GM19397 (cell line): ENCODE data around the gene ANKRD44.
A peak's percentile ranks its signal among the peaks of the same experiment; 100 is the strongest.
"Not testable (repeated sequence)": the region's sequence is repeated elsewhere in the genome, so short reads cannot be mapped to it uniquely, and the experiment has no call there.

ENCODE experiments used
- ATAC-seq: cut with Tn5 transposase; IDR thresholded peaks from one replicate; pipeline ENCODE4 v1.9.1; 2021; ENCODE audit warnings: mild to moderate bottlenecking, moderate library complexity; ENCODE audit not compliant: unreplicated experiment

The ANKRD44 gene

DNA sequence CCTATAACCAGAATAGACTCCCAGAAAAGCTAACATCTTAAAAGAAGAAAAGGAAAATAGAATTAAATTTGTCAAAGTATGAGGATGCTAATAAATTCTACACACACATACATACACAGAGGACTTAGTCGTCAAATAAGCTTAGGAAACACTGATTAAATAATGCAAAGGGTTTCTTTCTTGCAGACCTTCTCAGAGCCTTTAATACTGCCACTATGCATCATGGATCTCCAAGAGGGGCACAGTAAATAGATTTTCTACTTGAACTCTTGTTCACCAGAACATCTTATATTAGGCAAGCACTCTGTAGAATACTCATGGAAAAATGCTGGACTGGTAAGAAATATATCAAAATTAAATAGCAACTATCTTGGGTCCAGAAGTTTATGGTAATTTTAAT, 69.4 kb downstream of the ANKRD44 start:
- no peak for ATAC-seq

DNA sequence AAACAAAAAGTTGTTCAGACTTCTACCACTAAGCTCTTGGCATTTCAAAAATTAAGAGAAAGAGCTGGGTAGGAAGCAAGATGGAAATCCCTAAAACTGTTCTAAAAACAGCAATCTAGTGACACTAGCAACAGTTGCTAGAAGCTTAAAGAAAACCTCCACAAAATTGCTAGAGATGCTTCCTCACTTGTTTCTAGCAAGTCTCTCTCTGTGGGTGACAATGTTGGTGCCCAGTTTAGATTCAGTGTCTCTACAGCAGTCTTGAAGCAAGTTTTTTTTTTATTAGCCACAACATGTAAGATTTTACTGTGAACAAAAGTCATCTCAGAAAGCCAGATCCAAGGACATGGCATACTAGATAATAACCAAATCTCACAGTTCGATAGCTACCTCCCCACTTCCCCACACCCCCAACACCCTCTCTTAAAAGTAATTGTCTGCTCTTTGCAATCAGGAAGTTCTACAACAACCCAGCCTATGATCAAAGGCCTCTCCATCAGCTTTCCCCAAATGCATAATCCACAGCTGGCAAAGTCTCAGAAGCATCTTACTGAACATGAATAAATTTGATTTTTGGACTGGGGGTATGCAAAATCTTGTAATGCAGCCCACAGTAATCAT, 70.0 kb downstream of the ANKRD44 start:
- no peak for ATAC-seq

DNA sequence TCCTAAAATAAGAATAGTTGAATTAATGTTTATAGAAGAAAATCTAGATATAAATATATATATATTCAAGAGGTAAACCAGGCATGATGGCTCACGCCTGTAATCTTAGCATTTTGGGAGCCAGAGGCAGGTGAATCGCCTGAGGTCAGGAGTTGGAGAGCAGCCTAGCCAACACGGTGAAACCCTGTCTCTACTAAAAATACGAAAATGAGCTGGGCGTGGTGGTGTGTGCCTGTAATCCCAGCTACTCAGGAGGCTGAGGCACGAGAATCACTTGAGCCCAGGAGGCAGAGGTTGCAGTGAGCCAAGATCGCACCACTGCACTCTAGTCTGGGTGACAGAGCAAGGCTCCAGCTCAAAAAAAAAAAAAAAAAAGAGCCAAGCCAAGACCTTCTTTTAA, 70.6 kb downstream of the ANKRD44 start:
- not testable (repeated sequence) for ATAC-seq

DNA sequence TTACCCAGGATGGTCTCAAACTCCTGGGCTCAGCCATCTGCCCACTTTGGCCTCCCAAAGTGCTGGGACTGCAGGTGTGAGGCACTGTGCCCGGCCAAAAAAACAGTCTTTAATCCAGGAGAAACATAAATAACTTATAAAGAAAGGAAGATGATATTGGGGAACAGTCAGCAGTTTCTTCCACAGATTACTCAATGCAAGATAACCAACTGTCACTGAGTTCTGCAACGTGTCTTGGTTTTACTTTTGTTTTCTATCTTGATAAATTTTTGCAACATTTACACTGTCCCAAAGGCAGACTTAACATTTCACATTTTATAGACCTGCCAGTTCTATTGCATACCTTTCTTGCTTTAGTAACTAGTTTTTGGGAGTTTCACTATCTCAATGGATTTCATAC, 71.1 kb downstream of the ANKRD44 start:
- ATAC-seq: peak; percentile 45

DNA sequence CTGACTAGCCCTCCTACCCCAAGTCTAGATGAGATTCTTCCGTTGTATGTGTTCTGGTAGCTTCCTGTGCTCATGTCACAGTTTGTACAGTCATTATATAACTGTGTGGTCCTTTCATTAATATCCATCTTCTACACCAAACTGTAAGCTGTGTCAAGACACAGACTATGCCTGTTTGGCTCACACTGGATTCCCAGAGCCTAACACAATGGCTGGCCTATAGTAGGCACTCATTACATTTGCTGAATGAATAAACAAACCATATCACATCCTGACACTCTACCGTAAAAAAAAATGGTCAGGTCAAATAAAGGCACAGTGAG, 72.6 kb downstream of the ANKRD44 start:
- no peak for ATAC-seq

DNA sequence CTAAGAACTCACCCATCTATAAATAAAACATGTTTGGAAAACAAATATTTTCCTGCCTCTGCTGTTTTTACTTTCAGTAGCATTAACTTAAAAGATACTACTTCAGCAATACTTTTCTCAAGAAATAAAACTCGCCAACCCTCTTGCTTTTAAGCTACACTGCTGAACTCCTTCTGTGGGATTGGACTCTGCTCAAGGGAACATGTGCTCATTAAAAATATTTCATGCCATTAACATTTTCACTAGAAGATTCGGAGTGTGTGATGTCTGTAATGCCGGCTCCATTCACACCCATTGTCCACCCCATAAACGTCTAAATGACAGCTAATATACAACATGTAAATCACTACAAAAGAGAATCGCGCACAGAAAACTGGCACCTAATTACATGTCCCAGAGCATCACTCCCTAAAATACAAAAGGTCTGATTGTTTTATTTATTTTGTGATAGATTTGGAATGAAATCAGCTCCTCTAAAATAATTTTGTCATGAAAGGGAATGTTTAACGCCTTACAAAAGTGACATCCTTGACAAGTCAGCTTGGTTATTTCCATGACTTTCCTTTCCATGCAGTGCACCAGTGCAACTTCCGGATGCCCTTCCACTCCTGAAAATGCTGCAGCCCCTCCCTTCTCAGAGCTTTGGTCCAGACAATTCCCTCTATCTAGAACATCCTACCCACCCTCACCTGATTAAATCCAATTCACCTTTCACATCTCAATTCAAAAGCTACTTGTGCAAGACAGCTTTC, 73.1 kb downstream of the ANKRD44 start:
- no peak for ATAC-seq

DNA sequence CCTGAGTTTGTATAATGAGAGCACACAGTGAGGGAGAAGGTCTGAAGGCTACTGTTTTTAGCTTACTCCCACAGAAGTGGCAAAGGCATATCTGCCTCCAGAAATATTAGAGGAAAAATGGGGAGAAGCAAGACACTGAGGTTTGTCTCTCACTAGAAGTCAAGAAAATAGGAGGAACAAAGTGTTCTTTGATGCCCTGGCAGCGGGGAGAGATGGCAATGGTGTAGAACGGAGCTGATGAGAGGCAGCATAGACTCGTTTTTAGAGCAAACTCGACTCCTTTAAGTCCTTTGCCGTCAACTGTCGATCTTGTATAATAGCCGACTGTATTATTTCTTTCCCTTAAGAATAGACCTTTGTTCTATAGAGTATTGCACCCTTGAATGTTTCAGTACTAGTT, 73.8 kb downstream of the ANKRD44 start:
- no peak for ATAC-seq

DNA sequence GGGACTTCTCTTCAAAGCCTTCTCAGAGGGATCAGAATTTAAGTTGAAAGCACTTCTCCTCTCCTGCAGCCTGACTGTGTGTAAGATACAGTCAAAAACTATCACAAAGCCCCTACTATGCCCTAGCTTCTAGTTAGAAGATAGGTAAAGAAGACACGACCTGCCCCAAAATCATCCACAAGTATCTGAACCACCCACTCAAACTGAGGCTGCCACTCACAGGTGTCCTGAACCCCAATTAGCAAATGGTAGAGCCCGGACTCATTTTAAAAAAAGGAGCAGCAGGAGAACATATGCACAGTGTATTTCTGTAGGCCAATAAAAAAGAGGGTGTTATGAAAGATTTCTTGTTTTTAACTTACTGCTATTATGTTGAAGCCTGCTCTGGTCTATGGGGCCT, 74.4 kb downstream of the ANKRD44 start:
- ATAC-seq: no peak

DNA sequence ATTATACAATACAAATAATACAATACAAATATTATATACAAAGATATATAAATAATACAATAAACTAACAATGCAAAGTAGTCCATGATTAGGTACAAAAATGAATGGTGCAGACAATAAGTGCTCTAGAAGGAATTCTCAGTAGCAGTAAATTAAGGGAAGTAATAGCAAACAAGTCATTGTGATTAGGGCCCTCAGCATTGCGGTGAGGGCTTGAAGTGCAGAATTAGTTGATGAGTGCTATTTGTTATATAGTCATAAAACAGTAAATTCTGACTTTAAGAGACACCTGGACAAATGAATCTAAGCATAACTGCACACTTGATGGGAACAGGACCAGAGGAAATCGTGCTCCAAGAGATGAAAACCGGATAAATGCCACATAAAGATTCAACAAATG, 74.9 kb downstream of the ANKRD44 start:
- ATAC-seq: no peak

DNA sequence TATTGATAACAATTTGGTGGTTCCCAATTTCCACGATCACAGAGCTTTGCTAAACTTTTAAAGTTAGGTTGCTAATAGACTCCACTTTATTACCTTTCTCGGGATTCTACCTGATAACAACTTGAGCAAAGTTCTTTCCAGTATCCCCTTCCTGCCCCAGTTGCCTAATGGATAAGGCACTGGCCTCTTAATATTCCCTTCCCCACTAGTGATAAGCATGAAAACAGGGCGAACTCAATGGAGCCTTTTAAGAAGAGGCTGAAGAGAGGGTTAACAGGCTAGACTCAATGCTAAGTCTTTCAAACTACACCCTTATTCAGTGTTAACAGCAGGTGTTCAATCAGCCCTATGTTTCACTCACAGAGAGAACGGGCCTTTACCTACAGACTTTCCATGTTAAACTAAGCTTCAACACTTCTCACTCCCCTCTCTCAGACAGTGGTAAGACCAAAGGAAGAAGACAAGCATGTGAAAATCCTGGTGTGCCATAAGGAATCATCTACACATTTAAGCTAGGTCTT, 75.8 kb downstream of the ANKRD44 start:
- no peak for ATAC-seq

DNA sequence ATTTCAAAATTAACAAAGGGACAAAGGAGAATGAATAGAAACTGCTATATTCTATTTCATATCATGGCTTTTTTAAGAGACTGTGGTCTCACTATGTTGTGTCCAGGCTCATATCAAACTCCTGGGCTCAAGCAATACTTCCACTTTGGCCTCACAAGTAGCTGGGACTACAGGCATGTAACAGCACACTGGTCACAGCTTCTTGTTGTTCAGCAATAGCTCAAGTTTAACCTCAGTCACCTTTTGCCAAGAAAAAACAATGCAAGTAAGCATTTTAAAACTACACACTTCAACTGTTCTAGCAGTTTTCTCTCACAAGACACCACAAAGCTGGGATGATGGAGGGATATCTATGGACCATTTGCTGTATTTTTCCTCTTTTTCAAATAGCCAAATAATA, 77.1 kb downstream of the ANKRD44 start:
- no peak for ATAC-seq

DNA sequence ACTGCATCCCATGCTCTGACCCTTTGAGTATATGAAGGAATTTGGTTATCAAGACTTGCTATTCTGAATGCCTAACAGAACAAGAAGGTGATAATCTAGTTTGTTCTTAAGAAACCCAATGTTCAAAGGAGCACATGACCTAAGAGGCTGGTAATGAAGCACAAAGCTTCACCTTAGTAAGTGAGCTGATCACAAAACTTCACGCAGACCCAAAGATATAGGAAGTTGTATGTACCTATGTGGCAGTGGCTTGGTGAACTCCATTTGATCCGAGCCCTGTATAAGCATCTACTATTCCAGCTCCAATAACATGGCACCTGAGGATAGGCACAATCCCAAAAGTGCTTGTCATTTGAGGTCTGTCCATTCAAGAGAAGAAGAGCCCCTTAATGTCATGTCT, 78.6 kb downstream of the ANKRD44 start:
- ATAC-seq: no peak

DNA sequence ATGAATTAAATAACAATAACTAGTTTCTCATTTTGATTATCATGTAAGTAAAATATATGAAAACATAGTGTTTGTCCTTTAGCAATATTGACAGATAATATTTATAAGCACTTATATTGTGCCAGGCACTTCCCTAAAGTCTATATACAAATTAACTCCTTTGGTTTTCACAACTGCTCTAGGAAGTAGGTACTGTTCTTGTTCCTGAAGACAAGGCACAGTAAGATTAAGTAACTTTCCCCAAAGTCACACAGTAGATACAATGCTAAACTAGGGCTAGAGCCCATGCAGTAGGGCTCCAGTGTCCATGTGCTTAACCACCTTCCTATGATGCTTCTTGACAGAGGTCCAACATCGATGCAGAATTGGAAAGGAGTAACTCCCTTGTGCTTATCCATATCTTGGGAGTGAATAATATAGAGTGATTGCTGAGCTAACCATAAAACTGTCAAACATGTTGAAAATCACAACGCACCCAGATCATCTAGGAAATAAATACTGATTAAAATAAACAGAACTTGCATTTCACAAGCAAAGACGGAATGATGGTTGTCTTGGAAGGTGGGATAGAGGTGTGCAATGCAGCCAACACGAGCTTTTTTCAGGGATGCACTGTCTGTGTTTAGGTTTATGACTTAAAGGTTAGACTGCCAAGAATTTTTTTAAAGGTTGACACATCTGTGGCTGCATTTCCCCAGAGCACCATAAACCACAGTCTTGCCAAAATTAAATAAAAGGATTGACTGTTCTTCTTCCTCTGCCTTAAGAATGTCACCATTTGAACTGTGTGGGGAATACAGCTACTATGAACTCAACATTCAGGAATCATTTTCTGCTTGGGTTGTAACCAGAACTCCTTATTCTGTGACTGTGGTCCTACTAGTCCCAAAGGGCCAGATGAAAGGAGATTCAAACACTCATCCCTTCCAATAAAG, 80.8 kb downstream of the ANKRD44 start:
- no peak for ATAC-seq

DNA sequence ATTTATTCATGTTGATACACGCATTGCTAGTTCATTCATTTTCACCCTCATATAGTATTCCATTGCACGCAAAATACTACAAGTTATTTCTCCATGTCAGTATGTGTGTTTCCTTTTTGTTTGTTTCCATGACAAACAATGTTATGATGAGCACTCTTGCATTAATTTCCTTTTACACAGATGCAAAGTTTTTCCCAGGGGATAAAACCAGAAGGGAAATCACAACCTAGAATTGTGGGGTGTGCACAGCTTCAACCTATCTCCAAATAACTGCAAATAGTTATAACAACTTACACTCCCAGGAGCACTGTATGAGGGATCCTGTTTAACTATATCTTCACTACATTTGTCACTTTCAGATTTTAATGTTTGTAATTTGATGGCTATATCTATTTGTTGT, 87.1 kb downstream of the ANKRD44 start:
- no peak for ATAC-seq

DNA sequence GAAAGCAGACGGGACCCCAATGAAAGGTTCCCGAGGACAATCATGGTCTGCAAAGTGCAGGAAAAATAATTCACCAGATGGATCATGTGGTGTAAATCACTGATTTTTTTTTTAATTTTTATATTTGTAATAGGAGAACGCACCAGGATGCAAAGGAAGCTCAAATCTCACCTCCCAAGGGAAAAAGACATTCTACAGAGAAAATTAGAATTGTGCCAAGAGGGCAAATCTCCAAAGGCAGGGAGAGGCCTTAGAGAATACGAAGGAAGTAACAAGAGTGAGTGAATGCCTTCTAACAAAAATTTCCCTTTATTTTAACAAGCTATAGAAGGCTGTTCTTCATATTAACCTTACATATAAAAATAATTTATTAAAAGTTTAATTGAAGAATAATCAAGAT, 90.9 kb downstream of the ANKRD44 start:
- ATAC-seq: no peak

DNA sequence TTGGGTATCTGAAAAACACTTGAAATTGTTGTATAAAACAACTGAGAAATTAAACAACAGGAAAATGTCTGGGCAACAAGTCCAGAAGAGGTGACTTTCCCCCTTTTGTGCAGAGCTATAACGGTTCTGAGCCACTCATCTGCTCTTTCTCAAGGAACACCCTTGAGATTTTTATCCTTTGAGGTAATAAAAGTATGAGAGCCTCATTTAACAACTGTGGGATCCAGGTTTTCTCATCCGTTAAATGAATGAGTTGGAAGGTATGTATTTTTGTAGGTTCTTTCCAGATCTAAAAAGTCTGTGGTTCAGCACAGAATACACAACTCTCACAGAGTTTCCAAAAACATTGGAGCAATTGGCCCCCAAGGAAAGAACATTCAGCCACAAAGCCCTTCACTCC, 93.0 kb downstream of the ANKRD44 start:
- no peak for ATAC-seq

DNA sequence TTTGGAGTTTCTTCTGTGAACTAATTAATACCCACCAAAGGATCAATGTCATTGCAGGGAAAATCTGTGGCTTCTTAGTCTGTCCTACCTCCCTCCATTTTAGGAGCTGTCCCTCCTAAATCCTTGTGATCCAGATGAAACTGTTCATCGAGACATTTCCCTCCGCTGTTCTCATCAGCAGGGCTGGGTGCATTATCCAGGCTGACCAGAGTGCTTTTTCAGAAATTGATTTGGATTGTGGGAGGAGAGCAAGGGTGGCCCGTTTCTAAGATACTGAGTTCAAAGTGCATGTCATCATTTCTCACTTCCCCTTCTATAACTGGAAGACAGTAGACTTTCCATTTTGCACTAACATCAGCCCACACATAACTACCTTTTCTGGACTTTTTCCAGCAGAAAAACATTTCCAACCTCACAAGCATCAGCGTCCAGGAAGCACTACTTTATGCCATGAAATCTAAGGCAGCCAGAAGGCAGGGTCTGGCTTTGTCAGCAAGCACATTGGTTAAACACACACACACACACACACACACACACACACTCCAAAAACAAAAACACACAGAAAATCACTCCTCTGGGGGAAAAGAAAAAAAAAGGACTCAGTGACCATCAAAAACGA, 94.1 kb downstream of the ANKRD44 start:
- peak; percentile 68 for ATAC-seq

DNA sequence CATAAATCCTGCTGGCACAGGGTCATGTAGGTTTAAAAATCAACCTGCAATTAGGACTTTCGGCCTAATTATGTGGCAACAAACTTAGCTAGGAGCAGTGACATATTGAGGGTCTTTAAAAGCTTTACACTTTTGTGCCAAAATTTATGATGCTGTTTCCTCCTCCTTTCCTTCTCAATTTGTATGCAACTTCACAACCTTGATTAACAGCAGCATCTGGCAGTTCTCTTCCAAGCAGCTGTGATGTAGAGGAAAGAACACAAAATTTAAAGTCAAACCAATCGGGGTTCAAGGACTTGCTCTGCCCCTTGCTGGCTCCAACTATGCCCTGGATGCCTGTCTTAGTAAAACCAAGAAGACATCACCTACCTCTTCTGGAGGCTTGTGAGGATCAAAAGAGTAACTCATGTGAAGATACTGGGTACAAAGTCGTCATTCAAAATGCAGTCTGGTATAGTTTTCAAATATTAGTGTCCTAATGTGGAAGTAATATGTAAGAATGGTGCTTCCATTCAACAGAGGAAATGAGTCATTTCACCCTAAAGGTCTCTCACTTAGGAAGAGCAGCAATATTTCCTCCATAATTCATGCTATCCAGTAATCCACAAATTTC, 94.7 kb downstream of the ANKRD44 start:
- no peak for ATAC-seq

DNA sequence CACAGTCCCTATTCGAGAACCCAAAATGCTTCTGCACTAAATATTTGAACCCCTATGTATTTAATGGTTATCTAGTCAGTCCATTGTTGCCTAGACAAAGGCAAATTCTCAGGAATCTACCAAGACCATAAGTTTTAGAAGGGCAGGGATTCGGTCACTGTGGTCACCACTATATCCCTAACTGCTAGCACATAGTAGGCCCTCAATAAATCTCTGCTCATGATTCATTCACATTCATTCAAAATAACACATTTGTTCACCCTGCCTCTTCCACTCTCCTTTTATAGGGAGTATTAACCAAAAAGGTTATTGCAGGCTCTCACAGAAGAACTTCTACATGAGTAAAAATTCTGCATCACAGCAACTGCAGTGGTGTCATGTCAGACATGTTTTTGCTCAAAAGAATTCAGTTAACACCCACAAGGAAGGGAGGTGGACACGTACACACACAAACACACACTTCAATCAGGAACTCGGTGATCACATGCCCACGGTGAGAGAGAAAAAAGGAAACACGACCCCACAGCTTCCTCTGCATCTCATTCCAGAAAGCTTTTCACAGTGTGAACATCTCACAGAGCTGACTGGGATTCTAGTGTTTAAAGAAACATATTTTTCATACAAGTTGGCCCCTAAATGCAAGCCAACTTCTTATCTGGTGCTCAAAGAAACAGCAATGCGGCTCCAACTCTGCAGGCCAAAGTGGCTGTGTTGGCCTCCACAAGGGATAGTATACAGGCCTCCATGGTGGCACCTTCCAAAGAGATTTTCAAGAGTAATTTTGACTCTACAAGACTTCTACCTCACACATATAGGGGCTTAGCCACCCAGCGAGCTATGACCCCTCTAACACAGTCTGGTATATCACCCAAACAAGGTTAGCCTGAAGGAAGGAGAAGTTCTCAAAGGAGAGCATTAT, 98.0 kb downstream of the ANKRD44 start:
- no peak for ATAC-seq

DNA sequence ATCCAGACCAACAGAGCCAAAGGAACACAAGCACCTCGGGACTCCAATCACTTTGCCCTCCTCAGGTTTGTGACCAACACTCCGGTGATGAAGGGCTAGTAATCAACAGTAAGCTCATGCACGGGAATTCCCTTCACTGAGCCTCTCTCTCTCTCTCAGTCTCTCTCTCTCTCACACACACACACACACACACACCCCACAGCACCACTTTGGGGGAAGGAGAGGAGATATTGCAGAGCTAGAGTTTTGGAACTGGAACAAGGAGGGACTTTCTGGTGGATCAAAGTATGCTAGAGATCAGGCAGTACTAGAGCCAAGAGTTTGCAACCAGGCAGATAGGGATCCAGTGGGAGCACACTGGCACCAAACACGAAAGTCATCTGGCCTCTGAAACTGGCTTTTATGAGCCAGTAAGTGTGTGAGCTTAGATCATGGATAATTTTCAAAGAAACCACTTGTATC, 98.7 kb downstream of the ANKRD44 start:
- ATAC-seq: no peak
